ENCODE data around the gene ANKS6.

ANKS6 gene

DNA sequence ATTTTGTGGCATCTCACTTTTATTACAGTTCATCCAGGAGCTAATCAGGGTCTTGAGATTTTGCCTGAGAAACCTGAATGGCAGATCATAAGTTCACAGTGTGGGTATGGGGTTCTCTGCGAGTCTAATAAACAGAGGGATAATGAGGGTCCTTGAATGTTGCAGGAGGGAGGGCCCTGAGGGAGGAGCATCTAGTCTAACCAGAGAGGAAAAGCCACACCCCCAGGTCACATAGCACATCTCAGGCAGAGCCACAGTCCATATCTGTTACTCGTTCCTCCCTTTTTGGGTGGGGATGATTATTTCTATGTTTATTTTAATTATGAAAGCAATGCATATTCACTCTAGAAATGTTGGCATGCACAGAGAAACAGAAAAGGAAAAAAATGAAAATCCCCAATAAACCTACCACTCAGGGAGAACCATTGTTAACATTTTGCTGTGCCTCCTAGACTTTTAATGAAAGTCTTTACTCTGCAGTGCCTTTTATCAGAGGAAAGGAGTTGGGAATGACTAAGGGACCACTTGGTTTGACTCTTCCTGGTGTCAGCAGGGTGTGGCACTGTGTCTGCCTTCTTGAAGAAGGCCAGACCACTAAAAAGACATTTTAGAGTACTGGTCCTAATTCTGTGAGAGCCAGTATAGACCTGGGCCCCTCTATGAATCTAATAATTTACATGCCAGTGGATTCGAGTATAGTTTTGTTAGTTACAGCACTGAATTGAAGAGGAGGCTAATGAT lies 13.9 kb upstream of the ANKS6 start:
- H3K9me3 ChIP-seq (ENCODE audit: control insufficient read depth, insufficient read depth, low read length), result no peaks in the 10 kb centered on the region
- no peak overlapping the region for H3K4me3 ChIP-seq (ENCODE audit: low read depth, low read length)
- no peak overlapping the region for H3K9ac ChIP-seq (ENCODE audit: low read depth, low read length)
- H3K36me3 ChIP-seq (ENCODE audit: control insufficient read depth, insufficient read depth, low read length), result no peaks in the 10 kb centered on the region
- peaks cover 4% of the 10 kb centered on the region for H3K4me1 ChIP-seq (ENCODE audit: control insufficient read depth, insufficient read depth, low read length)
- H3K27me3 ChIP-seq (ENCODE audit: control insufficient read depth, insufficient read depth, low read length), result peaks cover 25% of the 10 kb centered on the region

DNA sequence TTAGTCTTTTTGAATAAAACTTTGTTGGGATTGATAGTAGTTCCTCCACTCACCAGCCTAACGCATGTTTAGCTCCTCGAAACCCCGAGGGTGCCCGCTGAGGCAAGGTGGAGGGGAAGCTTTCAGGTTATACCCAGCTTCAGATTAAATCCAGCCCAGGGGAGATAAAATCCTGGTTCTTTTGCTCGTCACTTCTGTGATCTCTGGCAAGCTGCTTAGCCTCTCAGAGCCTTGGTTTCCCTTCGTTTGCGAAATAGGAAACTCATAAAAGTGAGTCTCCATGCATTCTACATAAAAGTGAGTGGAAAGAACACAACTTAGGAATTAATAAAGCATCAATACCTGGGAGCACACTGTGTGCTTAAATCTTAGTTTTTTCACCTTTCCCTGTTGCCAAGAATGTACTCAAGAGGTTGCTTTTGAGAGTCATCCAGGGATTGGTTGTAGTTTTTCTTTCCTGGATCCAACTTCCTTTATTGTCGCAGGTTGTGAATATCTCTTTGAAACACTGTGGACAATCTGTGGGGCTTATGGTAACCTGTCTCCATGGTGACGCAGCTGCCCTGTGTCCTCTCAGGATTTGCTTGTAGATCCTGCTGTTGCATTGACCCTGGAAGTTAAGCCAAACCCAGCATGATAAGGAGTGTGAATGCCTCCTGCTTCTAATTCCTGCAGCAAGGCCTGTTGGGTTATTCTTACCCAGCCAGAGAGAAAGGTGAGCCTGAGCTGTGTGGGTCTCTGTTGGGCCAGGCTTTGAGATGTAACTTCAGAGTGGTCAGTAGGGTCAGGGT lies 13.2 kb upstream of the ANKS6 start:
- Histone ChIP-seq H3K9me3 (ENCODE audit: control insufficient read depth, insufficient read depth, low read length) (no peaks in the 10 kb centered on the region), H3K9ac (ENCODE audit: low read depth, low read length) (no peak overlapping the region), H3K36me3 (ENCODE audit: control insufficient read depth, insufficient read depth, low read length) (no peaks in the 10 kb centered on the region), H3K4me3 (ENCODE audit: low read depth, low read length) (no peak overlapping the region), H3K4me1 (ENCODE audit: control insufficient read depth, insufficient read depth, low read length) (peaks cover 4% of the 10 kb centered on the region), H3K27me3 (ENCODE audit: control insufficient read depth, insufficient read depth, low read length) (peaks cover 25% of the 10 kb centered on the region)

DNA sequence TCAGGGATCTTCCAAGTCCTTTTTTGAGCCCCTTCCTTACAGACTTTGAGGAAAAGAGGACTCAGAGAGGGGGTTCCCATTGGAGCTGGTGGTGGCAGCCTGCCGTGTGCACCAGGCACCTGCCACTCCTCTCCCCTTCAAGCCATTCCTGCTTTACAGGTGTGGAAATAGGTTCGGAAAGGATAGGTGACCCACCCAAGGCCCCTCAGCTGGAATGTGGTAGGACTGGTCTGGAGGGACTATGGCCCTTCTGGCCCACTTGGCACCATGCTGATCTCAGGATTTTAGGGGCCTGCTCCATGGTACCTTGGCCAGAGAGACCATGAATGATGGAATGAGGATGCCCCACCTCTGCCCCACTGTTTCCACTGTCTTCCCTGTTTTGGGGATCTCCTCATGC lies 12.5 kb upstream of the ANKS6 start:
- H3K4me1 ChIP-seq (ENCODE audit: control insufficient read depth, insufficient read depth, low read length), result peaks cover 4% of the 10 kb centered on the region
- H3K27me3 ChIP-seq (ENCODE audit: control insufficient read depth, insufficient read depth, low read length), result peaks cover 25% of the 10 kb centered on the region
- H3K36me3 ChIP-seq (ENCODE audit: control insufficient read depth, insufficient read depth, low read length), result no peaks in the 10 kb centered on the region
- no peak overlapping the region for H3K9ac ChIP-seq (ENCODE audit: low read depth, low read length)
- no peaks in the 10 kb centered on the region for H3K9me3 ChIP-seq (ENCODE audit: control insufficient read depth, insufficient read depth, low read length)
- peak overlapping the region; percentile 59 for H3K4me3 ChIP-seq (ENCODE audit: low read depth, low read length)

DNA sequence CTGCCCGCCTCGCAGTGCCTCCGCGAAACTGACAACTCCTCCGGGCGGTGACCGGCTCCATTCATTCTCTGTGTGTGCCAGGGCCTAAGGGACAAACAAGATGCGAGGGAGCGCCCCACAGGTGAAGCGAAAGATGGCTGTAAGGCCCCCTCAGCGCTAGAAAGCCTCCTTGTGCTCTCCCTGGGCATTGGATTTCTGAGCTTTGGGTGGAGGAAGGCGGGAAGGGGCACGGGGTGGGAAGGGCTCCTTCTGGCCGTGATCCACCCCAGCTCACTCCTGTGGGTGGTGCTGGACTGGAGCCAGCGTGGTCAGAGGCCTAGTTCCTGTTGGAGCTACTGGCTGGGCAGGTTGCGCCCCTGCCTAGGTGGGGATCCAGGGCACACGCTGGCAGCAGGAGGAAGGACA lies 12.1 kb upstream of the ANKS6 start:
- Histone ChIP-seq H3K4me1 (ENCODE audit: control insufficient read depth, insufficient read depth, low read length) (peaks cover 4% of the 10 kb centered on the region), H3K9me3 (ENCODE audit: control insufficient read depth, insufficient read depth, low read length) (no peaks in the 10 kb centered on the region), H3K36me3 (ENCODE audit: control insufficient read depth, insufficient read depth, low read length) (no peaks in the 10 kb centered on the region), H3K4me3 (ENCODE audit: low read depth, low read length) (peak overlapping the region; percentile 59), H3K9ac (ENCODE audit: low read depth, low read length) (no peak overlapping the region), H3K27me3 (ENCODE audit: control insufficient read depth, insufficient read depth, low read length) (peaks cover 25% of the 10 kb centered on the region)

DNA sequence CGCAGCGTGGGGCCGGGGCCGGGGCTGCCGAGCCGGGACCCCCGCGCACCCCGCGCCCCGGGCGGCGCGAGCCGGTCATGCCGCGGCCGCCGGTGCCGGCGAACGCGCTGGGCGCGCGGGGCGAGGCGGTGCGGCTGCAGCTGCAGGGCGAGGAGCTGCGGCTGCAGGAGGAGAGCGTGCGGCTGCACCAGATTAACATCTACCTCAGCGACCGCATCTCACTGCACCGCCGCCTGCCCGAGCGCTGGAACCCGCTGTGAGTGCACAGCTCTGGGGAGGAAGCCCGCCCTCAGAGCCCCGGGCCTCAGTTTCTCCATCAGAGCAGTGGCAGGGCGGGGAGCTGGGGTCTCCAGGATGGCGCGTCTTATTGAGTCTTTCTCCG lies 11.4 kb upstream of the ANKS6 start:
- Histone ChIP-seq H3K4me1 (ENCODE audit: control insufficient read depth, insufficient read depth, low read length) (peaks cover 4% of the 10 kb centered on the region), H3K36me3 (ENCODE audit: control insufficient read depth, insufficient read depth, low read length) (no peaks in the 10 kb centered on the region), H3K27me3 (ENCODE audit: control insufficient read depth, insufficient read depth, low read length) (peaks cover 25% of the 10 kb centered on the region), H3K9ac (ENCODE audit: low read depth, low read length) (no peak overlapping the region), H3K9me3 (ENCODE audit: control insufficient read depth, insufficient read depth, low read length) (no peaks in the 10 kb centered on the region), H3K4me3 (ENCODE audit: low read depth, low read length) (peak overlapping the region; percentile 59)

DNA sequence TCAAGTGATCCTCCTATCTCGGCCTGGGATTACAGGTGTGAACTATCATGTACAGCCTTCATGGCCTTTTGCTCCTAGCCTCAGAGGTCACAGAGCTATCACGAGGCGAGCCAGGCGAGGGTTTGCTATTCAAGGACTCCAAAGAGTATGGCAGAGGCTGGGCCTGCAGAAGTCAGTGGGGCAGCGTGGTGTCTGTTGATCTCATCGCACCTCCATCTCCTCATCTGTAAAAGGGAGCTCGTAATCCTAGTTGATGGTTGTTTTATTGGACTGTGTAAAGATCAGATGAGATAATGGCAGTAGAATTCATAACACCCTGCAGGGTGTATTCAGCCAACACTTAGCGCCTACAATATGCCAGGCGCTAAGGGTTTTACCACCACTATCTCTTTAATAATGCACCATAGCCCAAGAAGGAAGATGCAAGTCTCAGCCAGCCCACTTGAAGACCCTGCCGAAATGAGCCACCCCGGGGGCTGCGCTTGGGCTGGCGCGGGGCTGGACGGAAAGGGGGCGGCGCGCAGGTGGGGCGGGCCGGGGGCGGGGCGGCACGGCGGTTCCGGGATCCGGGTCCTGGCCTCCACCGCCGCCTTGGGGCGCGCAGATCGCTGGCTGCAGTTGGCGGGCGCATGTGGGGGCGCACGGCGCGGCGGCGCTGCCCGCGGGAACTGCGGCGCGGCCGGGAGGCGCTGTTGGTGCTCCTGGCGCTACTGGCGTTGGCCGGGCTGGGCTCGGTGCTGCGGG lies 10.9 kb upstream of the ANKS6 start, which contains the start of gene GALNT12:
GALNT12 (plus strand) TSS at position 601 of the 744 bp plus-strand sequence; CDS start at position 630, 29 bp downstream.
- H3K27me3 ChIP-seq (ENCODE audit: control insufficient read depth, insufficient read depth, low read length), result peaks cover 25% of the 10 kb centered on the region
- H3K4me3 ChIP-seq (ENCODE audit: low read depth, low read length), result peak within 1 kb of the TSS; percentile 59
- no peak within 1 kb of the TSS for H3K9ac ChIP-seq (ENCODE audit: low read depth, low read length)
- H3K4me1 ChIP-seq (ENCODE audit: control insufficient read depth, insufficient read depth, low read length), result peaks cover 4% of the 10 kb centered on the region
- no peaks in the 10 kb centered on the region for H3K36me3 ChIP-seq (ENCODE audit: control insufficient read depth, insufficient read depth, low read length)
- H3K9me3 ChIP-seq (ENCODE audit: control insufficient read depth, insufficient read depth, low read length), result no peaks in the 10 kb centered on the region

DNA sequence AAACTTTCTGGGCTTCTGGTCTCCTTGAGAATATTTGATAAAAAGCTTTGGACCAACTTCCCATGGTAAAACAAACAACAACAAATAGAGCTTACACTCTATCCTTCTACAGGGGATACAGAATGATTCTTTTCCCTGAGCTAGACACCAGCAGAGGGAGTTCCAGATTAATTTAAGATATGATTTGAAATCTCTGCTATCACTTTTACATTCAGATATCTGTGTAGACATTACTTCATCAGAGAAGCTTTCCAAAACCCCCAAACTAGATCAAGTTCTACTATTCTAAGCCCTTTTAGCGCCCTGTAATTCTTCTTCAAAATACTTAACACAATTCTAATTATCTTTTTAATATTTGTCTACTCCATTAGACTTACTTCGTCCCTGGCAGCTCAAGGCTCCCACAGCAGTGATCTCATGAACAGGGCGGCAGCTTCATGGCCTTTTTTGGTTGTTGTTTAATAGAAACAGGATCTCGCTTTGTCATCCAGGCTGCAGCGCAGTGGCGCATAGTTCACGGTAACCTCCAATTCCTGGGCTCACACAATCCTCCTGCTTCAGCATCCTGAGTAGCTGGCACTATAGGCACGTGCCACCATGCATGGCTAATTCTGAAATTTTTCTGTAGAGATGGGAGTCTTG lies 10.2 kb upstream of the ANKS6 start:
- Histone ChIP-seq H3K27me3 (ENCODE audit: control insufficient read depth, insufficient read depth, low read length) (peaks cover 25% of the 10 kb centered on the region), H3K36me3 (ENCODE audit: control insufficient read depth, insufficient read depth, low read length) (no peaks in the 10 kb centered on the region), H3K9ac (ENCODE audit: low read depth, low read length) (no peak overlapping the region), H3K4me3 (ENCODE audit: low read depth, low read length) (no peak overlapping the region), H3K4me1 (ENCODE audit: control insufficient read depth, insufficient read depth, low read length) (peaks cover 4% of the 10 kb centered on the region), H3K9me3 (ENCODE audit: control insufficient read depth, insufficient read depth, low read length) (no peaks in the 10 kb centered on the region)

DNA sequence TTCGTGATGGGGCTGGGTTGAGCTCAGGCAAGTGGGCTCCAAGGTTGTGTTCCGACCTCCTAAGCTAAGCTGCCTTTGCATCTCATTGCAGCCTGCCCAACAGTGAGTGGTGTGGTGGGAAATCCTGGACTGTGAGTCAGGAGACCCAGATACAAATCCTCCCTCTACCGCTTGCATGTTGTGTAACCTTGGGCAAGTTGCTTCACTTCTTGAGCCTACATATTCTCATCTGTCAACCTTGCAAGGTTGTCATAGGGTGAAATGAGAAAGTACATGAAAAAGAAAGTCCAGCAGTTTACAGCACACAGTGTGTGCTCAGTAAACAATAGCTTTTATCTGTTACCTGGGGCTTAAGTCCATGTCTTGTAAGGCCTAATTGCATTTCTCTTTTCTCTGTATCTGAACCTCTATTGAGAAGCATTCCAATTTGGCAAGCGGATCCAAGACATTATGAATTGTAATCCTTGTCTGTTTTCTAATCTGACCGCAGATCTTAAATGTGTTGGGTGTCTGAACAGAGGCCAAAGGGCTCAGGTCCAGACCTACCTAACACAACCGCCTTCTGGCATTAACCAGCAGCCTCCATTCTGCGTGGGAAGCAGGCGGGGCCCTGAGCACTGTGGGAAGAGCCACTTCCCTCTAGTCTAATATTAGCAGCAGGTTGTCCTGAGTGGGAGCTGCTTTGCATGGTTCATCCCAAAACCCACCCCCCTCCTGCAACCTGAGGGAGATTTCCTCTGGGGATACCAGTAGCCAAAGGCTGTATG lies 9.3 kb upstream of the ANKS6 start:
- Histone ChIP-seq H3K4me3 (ENCODE audit: low read depth, low read length) (no peak overlapping the region), H3K9ac (ENCODE audit: low read depth, low read length) (no peak overlapping the region), H3K36me3 (ENCODE audit: control insufficient read depth, insufficient read depth, low read length) (no peaks in the 10 kb centered on the region), H3K27me3 (ENCODE audit: control insufficient read depth, insufficient read depth, low read length) (peaks cover 25% of the 10 kb centered on the region), H3K9me3 (ENCODE audit: control insufficient read depth, insufficient read depth, low read length) (no peaks in the 10 kb centered on the region), H3K4me1 (ENCODE audit: control insufficient read depth, insufficient read depth, low read length) (peaks cover 4% of the 10 kb centered on the region)

DNA sequence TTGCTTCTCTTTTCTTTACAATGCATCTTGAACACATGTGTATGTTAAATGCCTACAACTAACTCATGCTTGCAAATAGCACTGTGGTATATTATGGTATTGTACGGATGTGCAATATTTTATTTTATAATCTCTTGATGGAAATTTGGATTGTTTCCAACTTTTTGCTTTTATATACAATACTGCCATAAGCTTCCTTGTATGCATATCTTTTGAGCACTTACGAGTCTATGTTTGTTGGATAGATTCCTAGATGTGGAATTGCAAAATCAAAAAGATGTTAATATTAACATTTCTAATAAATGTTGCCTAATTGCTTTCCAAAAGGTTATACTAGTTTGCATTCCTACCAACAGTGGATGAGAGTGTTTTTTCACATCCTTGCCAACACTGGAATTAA lies 7.7 kb upstream of the ANKS6 start:
- H3K4me3 ChIP-seq (ENCODE audit: low read depth, low read length), result no peak overlapping the region
- peaks cover 20% of the 10 kb centered on the region for H3K27me3 ChIP-seq (ENCODE audit: control insufficient read depth, insufficient read depth, low read length)
- H3K4me1 ChIP-seq (ENCODE audit: control insufficient read depth, insufficient read depth, low read length), result no peaks in the 10 kb centered on the region
- no peaks in the 10 kb centered on the region for H3K9me3 ChIP-seq (ENCODE audit: control insufficient read depth, insufficient read depth, low read length)
- no peak overlapping the region for H3K9ac ChIP-seq (ENCODE audit: low read depth, low read length)
- no peaks in the 10 kb centered on the region for H3K36me3 ChIP-seq (ENCODE audit: control insufficient read depth, insufficient read depth, low read length)

DNA sequence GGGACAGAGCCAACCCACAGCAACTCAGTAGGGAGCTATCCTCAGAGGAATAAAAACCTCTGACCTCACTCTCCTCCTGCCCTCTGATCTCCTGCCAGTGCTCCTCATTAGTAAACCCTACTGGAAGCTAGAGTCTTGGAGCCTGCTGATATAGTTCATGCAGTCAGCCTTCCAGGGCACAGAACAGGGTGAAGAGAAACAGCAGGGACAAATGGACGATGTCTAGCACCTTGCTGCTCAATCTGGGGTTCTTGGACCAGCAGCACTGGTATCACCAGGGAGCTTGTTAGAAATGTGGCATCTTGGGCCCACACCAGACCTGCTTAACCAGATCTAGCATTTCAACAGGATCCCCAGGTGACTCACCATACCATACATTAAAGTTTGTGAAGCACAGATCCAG lies 5.6 kb upstream of the ANKS6 start:
- H3K4me3 ChIP-seq (ENCODE audit: low read depth, low read length), result no peak overlapping the region
- no peaks in the 10 kb centered on the region for H3K4me1 ChIP-seq (ENCODE audit: control insufficient read depth, insufficient read depth, low read length)
- peaks cover 12% of the 10 kb centered on the region for H3K27me3 ChIP-seq (ENCODE audit: control insufficient read depth, insufficient read depth, low read length)
- H3K36me3 ChIP-seq (ENCODE audit: control insufficient read depth, insufficient read depth, low read length), result no peaks in the 10 kb centered on the region
- H3K9ac ChIP-seq (ENCODE audit: low read depth, low read length), result no peak overlapping the region
- no peaks in the 10 kb centered on the region for H3K9me3 ChIP-seq (ENCODE audit: control insufficient read depth, insufficient read depth, low read length)

DNA sequence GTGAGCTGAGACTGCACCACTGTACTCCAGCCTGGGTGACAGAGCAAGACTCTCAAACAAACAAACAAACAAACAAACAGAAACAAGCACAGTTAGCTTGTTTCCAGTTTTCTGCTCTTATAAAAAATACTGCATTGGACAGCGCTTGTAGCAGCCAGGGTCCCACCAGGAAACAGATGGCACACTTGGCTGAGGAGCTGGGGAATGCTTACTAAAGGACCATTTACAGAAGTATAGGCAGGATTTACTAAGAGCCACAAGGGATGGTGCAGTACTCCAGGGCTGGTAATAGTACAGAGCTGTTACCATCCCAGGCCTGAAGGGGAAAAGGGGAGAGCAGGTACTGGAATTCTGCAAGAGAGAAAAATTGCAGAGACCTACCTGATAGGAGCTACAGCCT lies 5.2 kb upstream of the ANKS6 start:
- H3K27me3 ChIP-seq (ENCODE audit: control insufficient read depth, insufficient read depth, low read length), result peaks cover 11% of the 10 kb centered on the region
- no peaks in the 10 kb centered on the region for H3K4me1 ChIP-seq (ENCODE audit: control insufficient read depth, insufficient read depth, low read length)
- H3K36me3 ChIP-seq (ENCODE audit: control insufficient read depth, insufficient read depth, low read length), result no peaks in the 10 kb centered on the region
- H3K9me3 ChIP-seq (ENCODE audit: control insufficient read depth, insufficient read depth, low read length), result no peaks in the 10 kb centered on the region
- no peak overlapping the region for H3K9ac ChIP-seq (ENCODE audit: low read depth, low read length)
- H3K4me3 ChIP-seq (ENCODE audit: low read depth, low read length), result no peak overlapping the region
